AG09319 (cell line): ENCODE measurements around the gene SCAP.
"Not testable (repeated sequence)": the region's sequence is repeated elsewhere in the genome, so short reads cannot be mapped to it uniquely, and the experiment has no call there.

ENCODE experiments used
- DNase-seq: peaks from one replicate; pipeline ENCODE4 v3.0.0-alpha.2; 2010; ENCODE audit warnings: low read depth; ENCODE audit errors: extremely low read depth
- CTCF ChIP-seq: IDR thresholded peaks from 2 replicates; pipeline ENCODE4 v1.5.1; 2011; ENCODE audit warnings: low read depth, mild to moderate bottlenecking, inconsistent platforms, low read length, moderate library complexity

The SCAP gene

GRCh38 chr3:47495111-47495510 lies 19.4 kb upstream of the SCAP start:
- DNase-seq = no peak
- TF ChIP-seq CTCF = no peak

GRCh38 chr3:47491777-47492176 lies 16.0 kb upstream of the SCAP start:
- DNase-seq = no peak
- no peak for TF ChIP-seq CTCF

GRCh38 chr3:47491186-47491585 lies 15.4 kb upstream of the SCAP start:
- no peak for DNase-seq
- no peak for TF ChIP-seq CTCF

- TF ChIP-seq CTCF = no peak
- no peak for DNase-seq
Measured at GRCh38 chr3:47487265-47487664, 11.5 kb upstream of the SCAP start.

GRCh38 chr3:47485812-47486211 lies 10.1 kb upstream of the SCAP start:
- no peak for TF ChIP-seq CTCF
- no peak for DNase-seq

- DNase-seq = no peak
- TF ChIP-seq CTCF = no peak
Measured at GRCh38 chr3:47482366-47482765, 6.6 kb upstream of the SCAP start.

- not testable (repeated sequence) for DNase-seq
Measured at GRCh38 chr3:47481763-47482162, 6.0 kb upstream of the SCAP start.

- not testable (repeated sequence) for DNase-seq
Measured at GRCh38 chr3:47480267-47480666, 4.5 kb upstream of the SCAP start.

GRCh38 chr3:47479826-47480160 lies 4.1 kb upstream of the SCAP start:
- DNase-seq = no peak
- TF ChIP-seq CTCF = no peak
